Neural cell (in vitro differentiated cells): ENCODE measurements around the gene CDC34.

Experiments
- CTCF ChIP-seq: fragments of 450-650 bp; IDR thresholded peaks from 2 replicates; pipeline ENCODE4 v1.5.1; 2014; ENCODE audit warnings: antibody characterized with exemption, mild to moderate bottlenecking, moderate library complexity; ENCODE audit not compliant: poor library complexity, severe bottlenecking
- EP300 ChIP-seq: fragments of 450-650 bp; conservative IDR thresholded peaks from 2 replicates; pipeline ENCODE4 v1.6.1; 2014; ENCODE audit warnings: antibody characterized with exemption, mild to moderate bottlenecking, moderate library complexity; ENCODE audit not compliant: poor library complexity, severe bottlenecking
- EZH2 ChIP-seq: fragments of 200-600, 300-800 bp; shearing (Covaris generic), sonication (generic); IDR thresholded peaks from 2 replicates; pipeline ENCODE4 v1.6.1; 2014; ENCODE audit warnings: antibody characterized with exemption, low read length, borderline replicate concordance, mild to moderate bottlenecking; ENCODE audit not compliant: insufficient read depth, poor library complexity, severe bottlenecking
- TF ChIP-seq, protein P1 (sequence below): IDR thresholded peaks from 2 replicates; pipeline ENCODE4 v1.6.1; 2012; ENCODE audit warnings: borderline replicate concordance

DNA sequence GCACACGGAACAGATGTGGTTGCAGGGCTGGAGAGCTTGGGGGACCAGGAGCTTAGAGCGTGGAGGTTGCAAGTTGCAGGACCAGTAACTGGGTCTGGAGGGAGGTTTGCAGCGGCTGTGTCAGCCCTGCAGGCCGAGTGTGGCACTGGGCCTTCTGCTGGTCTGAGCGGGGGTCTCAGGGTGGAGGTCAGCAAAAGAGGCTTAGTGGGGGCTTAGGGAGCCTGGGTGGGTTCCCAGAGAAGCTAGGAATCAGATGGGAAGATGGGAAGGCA is 52.3 kb downstream of the CDC34 start:
- no peak for TF ChIP-seq EZH2
- no peak for TF ChIP-seq CTCF
- no peak for TF ChIP-seq EP300
- TF ChIP-seq, protein P1, sequence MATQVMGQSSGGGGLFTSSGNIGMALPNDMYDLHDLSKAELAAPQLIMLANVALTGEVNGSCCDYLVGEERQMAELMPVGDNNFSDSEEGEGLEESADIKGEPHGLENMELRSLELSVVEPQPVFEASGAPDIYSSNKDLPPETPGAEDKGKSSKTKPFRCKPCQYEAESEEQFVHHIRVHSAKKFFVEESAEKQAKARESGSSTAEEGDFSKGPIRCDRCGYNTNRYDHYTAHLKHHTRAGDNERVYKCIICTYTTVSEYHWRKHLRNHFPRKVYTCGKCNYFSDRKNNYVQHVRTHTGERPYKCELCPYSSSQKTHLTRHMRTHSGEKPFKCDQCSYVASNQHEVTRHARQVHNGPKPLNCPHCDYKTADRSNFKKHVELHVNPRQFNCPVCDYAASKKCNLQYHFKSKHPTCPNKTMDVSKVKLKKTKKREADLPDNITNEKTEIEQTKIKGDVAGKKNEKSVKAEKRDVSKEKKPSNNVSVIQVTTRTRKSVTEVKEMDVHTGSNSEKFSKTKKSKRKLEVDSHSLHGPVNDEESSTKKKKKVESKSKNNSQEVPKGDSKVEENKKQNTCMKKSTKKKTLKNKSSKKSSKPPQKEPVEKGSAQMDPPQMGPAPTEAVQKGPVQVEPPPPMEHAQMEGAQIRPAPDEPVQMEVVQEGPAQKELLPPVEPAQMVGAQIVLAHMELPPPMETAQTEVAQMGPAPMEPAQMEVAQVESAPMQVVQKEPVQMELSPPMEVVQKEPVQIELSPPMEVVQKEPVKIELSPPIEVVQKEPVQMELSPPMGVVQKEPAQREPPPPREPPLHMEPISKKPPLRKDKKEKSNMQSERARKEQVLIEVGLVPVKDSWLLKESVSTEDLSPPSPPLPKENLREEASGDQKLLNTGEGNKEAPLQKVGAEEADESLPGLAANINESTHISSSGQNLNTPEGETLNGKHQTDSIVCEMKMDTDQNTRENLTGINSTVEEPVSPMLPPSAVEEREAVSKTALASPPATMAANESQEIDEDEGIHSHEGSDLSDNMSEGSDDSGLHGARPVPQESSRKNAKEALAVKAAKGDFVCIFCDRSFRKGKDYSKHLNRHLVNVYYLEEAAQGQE = no peak
